Endothelial cell of umbilical vein (primary cell): ENCODE results near the gene INPP5K. TPM values are rescaled to one million over a fixed set of nuclear protein-coding genes. Genes with fewer than 3 reads are reported as not detected.

ENCODE experiments used
- BruUV-seq: library from RNA; stranded (reverse); fragments of 400-500 nt; replicated peaks from 2 replicates; lab custom pipeline; 2021; lab: Mats Ljungman, UMichigan
- CTCF ChIA-PET: fragments of 300-600, 350-600 bp; sonication (Branson Sonifier 250); formaldehyde crosslinking; loops from one replicate; lab custom pipeline; 2021; ENCODE audit warnings: antibody characterized with exemption, inconsistent platforms; lab: Charles Lee
- POLR2A ChIA-PET: fragments of 300-600, 350-600 bp; sonication (Branson Sonifier 250); formaldehyde crosslinking; loops from one replicate; lab custom pipeline; 2021; ENCODE audit warnings: antibody characterized with exemption, inconsistent platforms; lab: Charles Lee
- DNase-seq: peaks from one replicate; pipeline ENCODE4 v3.0.0-alpha.2; 2011; ENCODE audit warnings: low read depth, low spot score
- FAIRE-seq: peaks from 2 replicates; lab custom pipeline; 2011; peaks lifted over from hg19 to GRCh38; lab: Jason Lieb, UNC
- H2AFZ ChIP-seq: 2 replicates; pipeline ENCODE4 v1.6.0; 2012; ENCODE audit warnings: low read depth, low read length, control low read depth, inconsistent platforms
- H3K27ac ChIP-seq: 2 replicates; pipeline ENCODE4 v1.5.1; 2011; ENCODE audit warnings: low read depth, mild to moderate bottlenecking, control low read depth, low read length, moderate library complexity; ENCODE audit not compliant: insufficient read depth
- H3K27me3 ChIP-seq, 2 experiments: 2 replicates each; pipeline versions ENCODE4 v1.6.0 to v1.6.1; 2011; ENCODE audit warnings: low read length in 2 of 2, mixed read lengths in 1 of 2; ENCODE audit not compliant: control insufficient read depth in 2 of 2, insufficient read depth in 2 of 2
- H3K36me3 ChIP-seq, 2 experiments: 2 replicates in 1 of 2; 3 replicates in 1 of 2; pipeline ENCODE4 v1.5.1; 2011; ENCODE audit warnings: low read length in 2 of 2, mild to moderate bottlenecking in 1 of 2, moderate library complexity in 1 of 2; ENCODE audit not compliant: control insufficient read depth in 2 of 2, insufficient read depth in 2 of 2; ENCODE audit errors: extremely low read depth in 1 of 2
- H3K4me1 ChIP-seq: 3 replicates; pipeline ENCODE4 v1.5.1; 2011; ENCODE audit warnings: mild to moderate bottlenecking, low read length; ENCODE audit not compliant: control insufficient read depth, insufficient read depth; ENCODE audit errors: extremely low read depth
- H3K4me2 ChIP-seq: 2 replicates; pipeline ENCODE4 v1.6.1; 2011; ENCODE audit warnings: low read length, control low read depth, mixed read lengths; ENCODE audit not compliant: insufficient read depth
- H3K4me3 ChIP-seq, 3 experiments: fragments of 200-600 bp in 1 of 3; sonication (generic), shearing (Covaris generic) in 1 of 3; replicated peaks in 1 of 3; 2 replicates each; pipeline ENCODE4 v1.5.1; 2011 to 2016; ENCODE audit warnings: control low read depth in 3 of 3, low read length in 3 of 3, mild to moderate bottlenecking in 2 of 3, inconsistent platforms in 1 of 3, low read depth in 1 of 3, moderate library complexity in 1 of 3; ENCODE audit not compliant: insufficient read depth in 1 of 3
- H3K79me2 ChIP-seq: 2 replicates; pipeline ENCODE4 v1.6.0; 2012; ENCODE audit warnings: low read length, inconsistent platforms; ENCODE audit not compliant: control insufficient read depth, insufficient read depth
- H3K9ac ChIP-seq: replicated peaks from 2 replicates; pipeline ENCODE3; 2011; ENCODE audit warnings: low read length, control low read depth; ENCODE audit not compliant: insufficient read depth; ENCODE audit errors: extremely low read depth
- H3K9me1 ChIP-seq: replicated peaks from 3 replicates; pipeline ENCODE4 v1.6.0; 2011; ENCODE audit warnings: mild to moderate bottlenecking, low read length; ENCODE audit not compliant: control insufficient read depth, insufficient read depth; ENCODE audit errors: extremely low read depth
- H3K9me3 ChIP-seq: replicated peaks from 2 replicates; pipeline ENCODE4 v1.5.1; 2012; ENCODE audit warnings: low read length, inconsistent platforms; ENCODE audit not compliant: control insufficient read depth, insufficient read depth
- H4K20me1 ChIP-seq: replicated peaks from 2 replicates; pipeline ENCODE3; 2011; ENCODE audit warnings: mild to moderate bottlenecking, low read length; ENCODE audit not compliant: control insufficient read depth, insufficient read depth; ENCODE audit errors: extremely low read depth
- GATA2 ChIP-seq: IDR thresholded peaks from 2 replicates; pipeline ENCODE4 v1.7.0; 2011; ENCODE audit warnings: low read depth, mild to moderate bottlenecking, moderate library complexity, mixed read lengths, low read length; ENCODE audit not compliant: insufficient read length, insufficient read depth
- POLR2A ChIP-seq: IDR thresholded peaks from 2 replicates; pipeline ENCODE4 v1.6.1; 2012; ENCODE audit warnings: low read depth, mild to moderate bottlenecking, control low read depth, low read length
- POLR2AphosphoS5 ChIP-seq: IDR thresholded peaks from 2 replicates; pipeline ENCODE4 v1.6.1; 2012; ENCODE audit warnings: low read depth, mild to moderate bottlenecking, control low read depth, low read length, moderate library complexity; ENCODE audit not compliant: insufficient read depth
- dilution Hi-C: fragments of 300-500 bp; cut with MboI; formaldehyde crosslinking; loops from one replicate; pipeline ENCODE4 v1.15.0; 2019; ENCODE audit warnings: low sequenced_read_pairs; ENCODE audit not compliant: extremely low pct_ligation_motif_present
- intact Hi-C: fragments of 100-400 bp; cut with micrococcal nuclease; formaldehyde crosslinking; loops from one replicate; pipeline ENCODE4 v1.10.0; 2022
- polyA plus RNA-seq, 4 experiments: library from polyadenylated mRNA; depleted of rRNA in 3 of 4; stranded (reverse) in 3 of 4; unstranded in 1 of 4; fragments of >200 nt; gene quantifications; 2 replicates each; pipeline versions ENCODE4 v1.2.1 to v1.2.3, GENCODE V29; 2011 to 2012; ENCODE audit warnings: missing spikeins in 1 of 4
- total RNA-seq: library from RNA; stranded (reverse); gene quantifications from 2 replicates; pipeline ENCODE4 v1.2.3, GENCODE V29; 2021

Gene INPP5K
- total and polyA plus RNA-seq, 2 donors (not counting 3 experiments of a cell fraction or from before 2014, with no cell fraction given): 44.2 to 54.1 TPM

DNA sequence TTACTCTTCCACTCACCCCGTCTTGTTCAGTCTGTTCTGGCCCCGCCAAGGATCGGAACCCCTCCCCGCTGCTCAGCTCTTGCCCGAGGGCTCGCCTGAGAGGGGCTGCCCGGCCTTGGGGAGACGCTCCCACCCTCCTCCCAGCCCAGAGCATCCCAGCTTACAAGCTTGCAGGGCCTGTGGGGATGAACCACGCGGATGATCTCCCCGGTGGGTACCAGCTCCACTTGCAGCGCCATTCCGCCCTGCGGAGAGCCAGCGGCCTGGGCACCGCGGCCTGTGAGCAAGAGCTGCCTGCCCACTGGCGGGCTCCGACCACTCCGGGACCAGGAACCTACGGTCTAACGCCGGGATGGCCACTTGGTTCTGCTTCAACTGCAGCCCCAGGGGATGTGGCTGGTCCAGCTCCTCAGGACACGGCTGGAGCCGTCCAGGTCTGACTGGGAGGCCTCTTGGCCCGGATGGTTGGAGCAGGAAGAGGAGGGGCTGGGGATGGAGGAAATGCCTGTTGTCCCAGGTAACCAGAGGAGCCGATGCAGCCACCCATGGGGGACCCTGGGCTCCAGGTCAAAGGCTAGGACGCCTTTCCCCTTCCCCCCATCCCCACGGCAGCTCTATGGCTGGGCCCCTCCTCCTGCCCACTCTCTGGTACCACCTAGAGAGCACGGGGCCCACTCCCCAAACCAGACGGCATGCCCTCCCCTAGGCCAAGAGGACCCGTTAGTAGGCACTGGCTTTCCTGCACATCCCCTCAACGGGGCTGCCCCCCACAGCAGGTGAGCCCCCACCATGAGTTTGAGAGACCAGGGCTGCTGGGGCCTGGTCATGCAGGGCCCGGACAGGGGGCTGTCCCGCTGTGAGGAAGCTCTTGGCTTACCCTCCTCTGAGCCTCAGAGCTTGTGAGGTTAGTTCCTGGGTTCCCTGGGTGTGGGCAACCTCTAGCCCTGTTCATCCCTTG is 23.9 kb downstream of the INPP5K start, which contains the start of gene MYO1C:
MYO1C (minus strand) TSS at position 438 of the 958 bp plus-strand sequence; CDS start at position 239, 199 bp downstream.
- BruUV-seq: no TSS peak
- intact Hi-C loops: loop anchor here (1.0 kb wide), 2 partner anchors 19 to 24 kb away; partner anchors contain the start of gene INPP5K
- Histone ChIP-seq H3K79me2 (peaks cover 29% of the 10 kb centered on the region), H3K4me1 (peaks cover 35% of the 10 kb centered on the region), H3K36me3 (peaks cover 3 to 8% of the 10 kb centered on the region in 2 experiments), H3K9ac (peak within 1 kb of the TSS; percentile 80), H3K27me3 (no peaks in the 10 kb centered on the region), H3K4me3 (peak within 1 kb of the TSS; percentile 54 to 61 (median 57)), H3K4me2 (peak within 1 kb of the TSS; percentile 72), H4K20me1 (no peaks in the 10 kb centered on the region), H3K9me3 (no peaks in the 10 kb centered on the region), H3K27ac (peak within 1 kb of the TSS; percentile 64), H3K9me1 (no peaks in the 10 kb centered on the region), H2AFZ (peak within 1 kb of the TSS; percentile 41)
- TF ChIP-seq POLR2AphosphoS5: peak; percentile 51
- TF ChIP-seq GATA2: no peak
- peak; percentile 74 for TF ChIP-seq POLR2A
- peak; percentile 87 for FAIRE-seq
- DNase-seq: no peak
- dilution Hi-C loops: no loop called here
- ChIA-PET CTCF (interaction anchor here (1.1 to 2.2 kb wide), 8 partner anchors 12 to 130 kb away, joined by 3 to 32 read pairs (median 4); partner anchors contain the start of gene INPP5K), POLR2A (interaction anchor here (0.8 to 1.0 kb wide), 2 partner anchors 19 to 24 kb away, joined by 3 to 4 read pairs; partner anchors contain the start of gene INPP5K)
